Prostate gland (tissue), 2 donors: ENCODE data around the gene PTPRD.

Experiments
- CTCF ChIP-seq, 4 experiments: fragments of 200-600 bp in 2 of 4; fragments of 450-650 bp in 2 of 4; sonication (generic) in 2 of 4; IDR thresholded peaks; 1 replicate in 3 of 4; 2 replicates in 1 of 4; pipeline ENCODE4 v1.5.1; 2016 to 2019; ENCODE audit warnings: antibody characterized with exemption in 4 of 4, mild to moderate bottlenecking in 2 of 4, moderate library complexity in 2 of 4
- POLR2A ChIP-seq: fragments of 450-650 bp; IDR thresholded peaks from one replicate; pipeline ENCODE4 v1.6.1; 2016; ENCODE audit warnings: antibody characterized with exemption, mild to moderate bottlenecking

DNA sequence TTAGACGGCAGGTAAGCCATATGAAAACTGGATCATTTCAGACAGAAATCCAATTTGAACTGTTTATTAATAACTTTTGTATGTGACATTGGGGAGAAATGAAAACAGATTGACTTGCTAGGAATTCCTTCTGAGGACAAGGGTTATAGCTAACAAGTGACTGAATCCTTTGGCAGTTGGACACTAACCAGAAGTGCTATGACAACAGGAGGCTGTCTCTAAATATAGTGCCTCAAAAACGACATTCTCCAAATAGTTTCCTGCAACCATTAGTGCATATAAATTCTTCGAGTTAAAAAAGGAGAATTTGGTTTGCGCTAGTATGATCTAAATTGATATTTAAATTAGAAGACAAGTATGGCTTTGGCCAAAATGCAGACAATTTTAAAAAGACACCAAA lies 338.6 kb downstream of the PTPRD start:
- TF ChIP-seq POLR2A (no peak), CTCF (IDR thresholded peaks at IDR 0.05) (no peak)
